NCI-H2196 (cell line): ENCODE results near the gene NDUFAF2.
"Not testable (repeated sequence)": the region's sequence is repeated elsewhere in the genome, so short reads cannot be mapped to it uniquely, and the experiment has no call there.

ENCODE experiments used
- DNase-seq: peaks from one replicate; lab custom pipeline; 2025; ENCODE audit not compliant: unreplicated experiment; lab: John Stamatoyannopoulos, UW

Gene NDUFAF2

GRCh38 chr5:61047346-61047745, 102.3 kb downstream of the NDUFAF2 start:
- DNase-seq: no peak

DNA sequence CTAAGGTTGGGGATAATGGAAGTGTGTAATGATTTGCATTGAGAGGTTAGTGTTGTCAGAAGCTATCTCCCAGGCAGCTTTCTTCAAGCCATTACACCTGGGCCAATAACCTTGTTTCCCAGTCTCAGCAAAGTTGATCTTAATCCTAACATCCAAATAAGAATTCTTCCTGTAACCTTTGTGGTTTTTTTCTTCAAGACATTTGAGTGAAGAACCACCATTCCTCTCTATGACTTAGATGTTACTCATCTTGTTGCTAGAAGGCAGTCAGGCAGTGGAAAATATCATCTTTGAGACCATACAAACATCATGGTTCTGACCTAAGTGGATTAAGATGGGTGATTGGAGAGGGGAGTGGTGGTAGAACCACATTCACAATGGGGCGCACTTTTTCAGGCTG, 103.5 kb downstream of the NDUFAF2 start:
- no peak for DNase-seq

DNA sequence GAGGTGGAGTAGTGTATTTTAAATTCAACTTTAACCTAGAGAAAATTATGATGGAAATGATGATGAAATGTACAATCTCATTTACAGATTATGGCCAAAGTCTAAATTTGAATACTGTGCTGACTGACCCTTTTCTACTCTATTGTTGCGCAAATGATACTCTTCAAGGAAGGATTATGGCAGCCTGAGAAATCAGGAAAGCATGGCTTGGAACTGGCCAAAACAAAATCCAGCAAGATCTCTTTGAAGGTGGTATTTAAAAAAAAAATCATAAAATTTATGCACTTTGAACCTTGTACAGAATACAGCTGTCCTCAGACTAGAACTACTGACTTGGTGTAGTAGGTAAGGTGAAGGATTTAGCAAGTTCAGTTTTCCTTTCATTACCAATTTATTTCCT, 105.3 kb downstream of the NDUFAF2 start:
- no peak for DNase-seq

- no peak for DNase-seq
Observed at GRCh38 chr5:61051267-61051666, 106.3 kb downstream of the NDUFAF2 start.

GRCh38 chr5:61052882-61053281, 107.9 kb downstream of the NDUFAF2 start:
- no peak for DNase-seq

GRCh38 chr5:61053937-61054336, 108.9 kb downstream of the NDUFAF2 start:
- no peak for DNase-seq

DNA sequence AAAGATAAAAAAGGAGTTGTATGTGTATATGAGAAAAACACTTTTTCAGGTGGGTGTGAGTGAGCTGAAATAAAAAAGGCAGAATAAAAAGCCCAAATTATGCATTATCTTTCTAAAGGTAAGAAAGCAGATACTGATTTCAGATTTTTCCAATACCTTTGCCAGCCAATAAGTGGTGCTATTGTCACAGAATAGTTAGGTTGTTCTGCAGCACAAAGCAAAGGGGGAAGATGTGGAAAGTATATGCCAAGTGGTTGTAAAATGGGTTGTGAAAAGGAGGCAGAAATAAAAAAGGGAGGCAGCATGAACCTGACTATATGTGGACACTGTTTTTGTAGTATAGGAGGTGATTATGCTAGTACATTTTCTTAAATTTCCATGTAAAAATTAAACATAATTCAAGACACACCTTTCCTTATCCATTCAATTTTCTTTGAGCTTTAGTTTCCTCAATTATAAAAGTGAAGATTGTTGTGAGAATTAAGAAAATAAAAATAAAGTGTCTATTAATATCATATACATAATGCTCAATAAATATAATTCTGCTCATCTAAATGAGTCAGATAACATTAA, 110.5 kb downstream of the NDUFAF2 start:
- DNase-seq: peak; percentile 20

GRCh38 chr5:61059499-61059898, 114.5 kb downstream of the NDUFAF2 start:
- no peak for DNase-seq

GRCh38 chr5:61069150-61069549, 124.1 kb downstream of the NDUFAF2 start:
- DNase-seq: no peak

DNA sequence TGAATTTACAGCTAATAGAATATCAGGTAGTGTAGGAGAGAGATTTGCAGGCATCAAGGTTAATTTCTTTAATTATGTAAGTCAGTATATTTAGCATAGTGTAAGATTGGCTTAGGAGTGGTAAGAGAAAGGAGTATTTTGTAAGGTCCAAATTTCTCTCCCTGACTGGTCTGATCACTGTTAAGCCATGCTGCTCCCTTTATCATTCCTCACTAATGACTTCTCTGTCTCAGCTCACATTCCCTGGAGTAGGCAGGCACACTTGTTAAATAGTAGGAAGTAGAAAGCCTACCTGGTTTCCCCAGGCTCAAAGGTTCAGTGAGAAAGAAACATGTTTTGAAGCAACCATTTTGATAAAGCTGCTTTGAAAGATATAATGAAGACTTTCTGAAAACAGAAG, 126.5 kb downstream of the NDUFAF2 start:
- DNase-seq: no peak

GRCh38 chr5:61076626-61077025, 131.6 kb downstream of the NDUFAF2 start:
- DNase-seq: no peak

GRCh38 chr5:61081741-61082140, 136.7 kb downstream of the NDUFAF2 start:
- no peak for DNase-seq

DNA sequence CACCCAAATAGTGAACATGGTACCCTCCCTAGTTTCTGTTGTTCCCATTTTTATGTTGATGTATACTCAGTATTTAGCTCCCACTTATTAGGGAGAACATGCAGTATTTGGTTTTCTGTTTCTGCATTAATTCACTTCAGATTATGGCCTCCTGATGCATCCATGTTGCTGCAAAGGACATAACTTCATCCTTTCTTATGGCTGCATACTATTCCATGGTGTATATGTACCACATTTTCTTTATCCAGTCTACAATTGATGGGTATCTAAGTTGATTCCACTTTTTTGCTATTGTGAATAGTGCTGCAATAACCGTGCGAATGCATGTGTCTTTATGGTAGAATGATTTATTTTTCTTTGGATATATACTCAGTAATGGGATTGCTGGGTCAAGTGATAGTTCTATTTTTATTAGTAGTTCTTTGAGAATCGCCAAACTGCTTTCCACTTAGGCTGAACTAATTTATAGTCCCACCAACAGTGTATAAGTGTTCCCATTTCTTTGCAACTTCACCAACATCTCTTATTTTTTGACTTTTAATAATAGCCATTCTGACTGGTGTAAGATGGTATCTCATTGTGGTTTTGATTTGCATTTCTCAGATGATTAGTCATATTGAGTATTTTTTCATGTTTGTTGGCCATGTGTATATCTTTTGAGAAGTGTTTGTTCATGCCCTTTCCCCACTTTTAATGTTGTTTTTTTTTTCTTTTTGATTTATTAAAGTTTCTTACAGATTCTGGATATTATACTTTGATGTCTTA, 137.7 kb downstream of the NDUFAF2 start:
- DNase-seq: no peak

GRCh38 chr5:61084658-61085057, 139.7 kb downstream of the NDUFAF2 start:
- DNase-seq: no peak

DNA sequence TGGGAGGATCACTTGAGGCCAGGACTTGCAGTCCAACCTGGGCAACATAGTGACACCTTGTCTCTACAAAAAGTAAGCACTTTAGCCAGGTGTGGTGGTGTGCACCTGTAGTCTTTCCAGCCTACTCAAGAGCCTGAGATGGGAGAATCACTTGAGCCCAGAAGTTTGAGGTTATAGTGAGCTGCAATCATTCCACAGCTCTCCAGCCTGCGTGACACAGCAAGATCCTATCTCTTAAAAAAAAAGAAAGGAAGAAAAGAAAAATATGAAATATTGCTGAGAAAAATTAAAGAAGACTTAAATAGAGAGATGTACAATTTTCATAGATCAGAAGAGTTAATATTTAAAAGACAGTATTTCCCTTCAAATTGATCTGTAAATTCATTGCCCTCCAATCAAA, 140.9 kb downstream of the NDUFAF2 start:
- DNase-seq: no peak

DNA sequence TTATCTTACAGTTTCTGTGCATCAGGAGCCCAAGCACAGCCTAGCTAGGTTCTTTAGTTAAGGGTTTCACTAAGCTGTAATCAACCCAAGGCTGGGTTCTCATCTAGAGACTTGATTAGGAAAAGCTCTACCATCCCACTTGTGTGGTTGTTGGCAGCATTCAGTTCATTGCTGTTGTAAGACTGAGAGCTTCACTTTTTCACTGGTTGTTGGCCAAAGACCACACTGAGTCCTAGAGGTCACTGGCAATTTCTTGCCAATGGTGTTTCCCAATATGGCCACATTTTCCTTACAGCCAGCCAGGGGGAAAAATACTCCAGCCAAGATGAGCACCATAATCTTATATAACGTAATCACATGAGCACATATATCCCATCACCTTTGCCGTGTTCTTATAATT, 142.9 kb downstream of the NDUFAF2 start:
- DNase-seq: no peak

GRCh38 chr5:61089351-61089750, 144.3 kb downstream of the NDUFAF2 start:
- no peak for DNase-seq

GRCh38 chr5:61093046-61093771, 148.2 kb downstream of the NDUFAF2 start:
- not testable (repeated sequence) for DNase-seq

- DNase-seq: no peak
Observed at GRCh38 chr5:61097465-61097864, 152.5 kb downstream of the NDUFAF2 start.

GRCh38 chr5:61098251-61098995, 153.4 kb downstream of the NDUFAF2 start:
- DNase-seq: no peak

GRCh38 chr5:61100437-61100836, 155.4 kb downstream of the NDUFAF2 start:
- no peak for DNase-seq
